Activated CD8-positive, alpha-beta memory T cell treated with anti-CD3 and anti-CD28 coated beads, Interleukin-2, amount 50 U/mL, for 1 hour (primary cell): Measurements from ENCODE around the gene DNAJC5.
"Not testable (repeated sequence)": the region's sequence is repeated elsewhere in the genome, so short reads cannot be mapped to it uniquely, and the experiment has no call there.

Source experiments
- DNase-seq: peaks from one replicate; pipeline ENCODE4 v3.0.0-alpha.2; 2020; ENCODE audit errors: extremely low read depth

DNAJC5 gene

GRCh38 chr20:63955281-63955826, 60.4 kb downstream of the DNAJC5 start:
- DNase-seq = no peak

GRCh38 chr20:63955827-63956663, 61.1 kb downstream of the DNAJC5 start, which contains the start of gene UCKL1:
Gene UCKL1, minus strand, starts transcription at chr20:63956416. Its CDS starts 44 bp downstream, at chr20:63956372.
- DNase-seq = peak; percentile 59

- DNase-seq = no peak
Observed at GRCh38 chr20:63956664-63957003, 61.7 kb downstream of the DNAJC5 start.

GRCh38 chr20:63957004-63957689, 62.2 kb downstream of the DNAJC5 start:
- DNase-seq = no peak

- DNase-seq = no peak
Observed at GRCh38 chr20:63957690-63958441, 62.9 kb downstream of the DNAJC5 start.

GRCh38 chr20:63958471-63958870, 63.5 kb downstream of the DNAJC5 start:
- no peak for DNase-seq

GRCh38 chr20:63958964-63959698, 64.2 kb downstream of the DNAJC5 start:
- no peak for DNase-seq

- no peak for DNase-seq
Observed at GRCh38 chr20:63959699-63960075, 64.8 kb downstream of the DNAJC5 start.

- not testable (repeated sequence) for DNase-seq
Observed at GRCh38 chr20:63960654-63961621, 66.0 kb downstream of the DNAJC5 start.

GRCh38 chr20:63961664-63962425, 66.9 kb downstream of the DNAJC5 start:
- DNase-seq = no peak

GRCh38 chr20:63962426-63963347, 67.8 kb downstream of the DNAJC5 start:
- DNase-seq = no peak

- no peak for DNase-seq
Observed at GRCh38 chr20:63963348-63963741, 68.4 kb downstream of the DNAJC5 start.

- DNase-seq = no peak
Observed at GRCh38 chr20:63963784-63964301, 68.9 kb downstream of the DNAJC5 start.

- DNase-seq = no peak
Observed at GRCh38 chr20:63964412-63964811, 69.5 kb downstream of the DNAJC5 start.

GRCh38 chr20:63966172-63966943, 71.4 kb downstream of the DNAJC5 start:
- no peak for DNase-seq

- DNase-seq = no peak
Observed at GRCh38 chr20:63966944-63967322, 72.0 kb downstream of the DNAJC5 start.

GRCh38 chr20:63967330-63968135, 72.6 kb downstream of the DNAJC5 start:
- DNase-seq = no peak
